ENCODE measurements around the gene SLC47A2. TPM values are rescaled to one million over a fixed set of nuclear protein-coding genes. Genes with fewer than 3 reads are reported as not detected.

SLC47A2 gene
- total and polyA plus RNA-seq, 2 experiments from 2014 or later: not detected

- no peak for TF ChIP-seq ZNF462 (CRISPR knock-in tag; IDR thresholded peaks at IDR 0.05)
- TF ChIP-seq EZH2phosphoT487 (IDR thresholded peaks at IDR 0.05; ENCODE audit: unreplicated experiment): no peak
Observed at GRCh38 chr17:19738757-19739156, 22.4 kb upstream of the SLC47A2 start (continued).

GRCh38 chr17:19738073-19738449 lies 21.7 kb upstream of the SLC47A2 start:
- Histone ChIP-seq H3K4me2 (no peak overlapping the region), H4K20me1 (replicated peaks; ENCODE audit: insufficient read depth) (no peaks in the 10 kb centered on the region), H3K4me1 (ENCODE audit: insufficient read depth) (no peaks in the 10 kb centered on the region), H3K9me2 (ENCODE audit: insufficient read depth) (no peaks in the 10 kb centered on the region), H3K27me3 (ENCODE audit: insufficient read depth) (no peaks in the 10 kb centered on the region), H3F3A (replicated peaks; ENCODE audit: low read depth) (no peaks in the 10 kb centered on the region), H2AFZ (no peak overlapping the region), H3K79me2 (replicated peaks; ENCODE audit: insufficient read depth) (no peaks in the 10 kb centered on the region), H3K27ac (ENCODE audit: low read depth) (no peak overlapping the region), H3K36me3 (ENCODE audit: insufficient read depth) (no peaks in the 10 kb centered on the region), H3K4me3 (no peak overlapping the region)
- H3K27me3 Mint-ChIP-seq (ENCODE audit: insufficient read depth, low read depth, poor library complexity): peaks cover 4% of the 10 kb centered on the region
- DNase-seq (ENCODE audit: low spot score) (no peak), ATAC-seq (no peak)
- no peaks in the 10 kb centered on the region for H3K36me3 Mint-ChIP-seq (ENCODE audit: low read depth)
- no peaks in the 10 kb centered on the region for H3K4me1 Mint-ChIP-seq
- no peaks in the 10 kb centered on the region; the same call in 2 of the 3 replicates for H3K9me3 Mint-ChIP-seq
- H3K27ac Mint-ChIP-seq: no peak overlapping the region
- no peak overlapping the region for H3K4me3 Mint-ChIP-seq
- TF ChIP-seq ZNF331 (CRISPR knock-in tag; IDR thresholded peaks at IDR 0.05; ENCODE audit: low read depth) (no peak), ZNF114 (CRISPR knock-in tag; IDR thresholded peaks at IDR 0.05) (no peak), STAT1 (IDR thresholded peaks at IDR 0.05; ENCODE audit: unreplicated experiment) (no peak), REST (IDR thresholded peaks at IDR 0.05; ENCODE audit: unreplicated experiment) (no peak), EZH2phosphoT487 (IDR thresholded peaks at IDR 0.05; ENCODE audit: unreplicated experiment) (no peak), ETS1 (IDR thresholded peaks at IDR 0.05) (no peak), EZH2 (IDR thresholded peaks at IDR 0.05; ENCODE audit: low read depth, unreplicated experiment) (no peak), CREB1 (CRISPR knock-in tag; IDR thresholded peaks at IDR 0.05; ENCODE audit: low read depth) (no peak), CTCF (conservative IDR thresholded peaks at IDR 0.05; ENCODE audit: low read depth in 2 of 2) (no peak)
